PC-3 (cell line): Measurements from ENCODE around the gene GRIK1. TPM values are rescaled to one million over a fixed set of nuclear protein-coding genes. Genes with fewer than 3 reads are reported as not detected.

ENCODE experiments used
- ATAC-seq: fragments of 200-7000 bp; cut with Tn5 transposase; 2 replicates; pipeline ENCODE4 v1.9.1; 2020; ENCODE audit warnings: mild to moderate bottlenecking, moderate library complexity
- BruUV-seq: library from RNA; stranded (reverse); fragments of 400-500 nt; replicated peaks from 2 replicates; lab custom pipeline; 2021; lab: Mats Ljungman, UMichigan
- CTCF ChIA-PET: fragments of 300-600 bp; sonication (Branson Sonifier 250); formaldehyde crosslinking; loops from one replicate; lab custom pipeline; 2022; ENCODE audit warnings: antibody characterized with exemption; lab: Charles Lee
- POLR2A ChIA-PET: fragments of 300-600 bp; sonication (Branson Sonifier 250); formaldehyde crosslinking; loops from one replicate; lab custom pipeline; 2022; ENCODE audit warnings: antibody characterized with exemption; ENCODE audit not compliant: unreplicated experiment; lab: Charles Lee
- DNase-seq: peaks from one replicate; pipeline ENCODE4 v3.0.0-alpha.2; 2015
- H2AFZ ChIP-seq: fragments of 300-600 bp; sonication (generic); 2 replicates; pipeline ENCODE4 v1.6.0; 2016; ENCODE audit warnings: antibody characterized with exemption, low read length
- H3F3A ChIP-seq: fragments of 300-600 bp; sonication (generic); one replicate; pipeline ENCODE4 v1.6.0; 2017; ENCODE audit warnings: antibody characterized with exemption, low read length, control low read depth, mild to moderate bottlenecking; ENCODE audit not compliant: unreplicated experiment
- H3K27ac ChIP-seq: fragments of 300-600 bp; sonication (generic); 2 replicates; pipeline ENCODE4 v1.5.1; 2016; ENCODE audit warnings: mild to moderate bottlenecking, low read length
- H3K27me3 ChIP-seq: fragments of 300-600 bp; sonication (generic); 2 replicates; pipeline ENCODE4 v1.6.1; 2016; ENCODE audit warnings: low read length, mixed read lengths
- H3K36me3 ChIP-seq: fragments of 300-600 bp; sonication (generic); 2 replicates; pipeline ENCODE4 v1.6.1; 2016; ENCODE audit warnings: low read depth, mixed run types, low read length, mixed read lengths
- H3K4me1 ChIP-seq: fragments of 300-600 bp; sonication (generic); 2 replicates; pipeline ENCODE4 v1.5.1; 2016; ENCODE audit warnings: low read length; ENCODE audit not compliant: insufficient read depth
- H3K4me2 ChIP-seq: fragments of 300-600 bp; sonication (generic); 2 replicates; pipeline ENCODE4 v1.6.0; 2016; ENCODE audit warnings: low read length
- H3K4me3 ChIP-seq: fragments of 300-600 bp; sonication (generic); 2 replicates; pipeline ENCODE4 v1.5.1; 2016; ENCODE audit warnings: mild to moderate bottlenecking, low read length, mixed read lengths
- H3K79me2 ChIP-seq: fragments of 300-600 bp; sonication (generic); 2 replicates; pipeline ENCODE4 v1.6.1; 2017; ENCODE audit warnings: low read length, mixed read lengths
- H3K9ac ChIP-seq: fragments of 300-600 bp; sonication (generic); 2 replicates; pipeline ENCODE4 v1.6.0; 2016; ENCODE audit warnings: mild to moderate bottlenecking, low read length
- H3K9me2 ChIP-seq: fragments of 300-600 bp; sonication (generic); replicated peaks from 2 replicates; pipeline ENCODE4 v1.6.1; 2016; ENCODE audit warnings: mixed run types, low read length, mixed read lengths
- H3K9me3 ChIP-seq: fragments of 300-600 bp; sonication (generic); 2 replicates; pipeline ENCODE4 v1.6.1; 2016; ENCODE audit warnings: low read length, mixed read lengths
- H4K20me1 ChIP-seq: fragments of 300-600 bp; sonication (generic); 2 replicates; pipeline ENCODE4 v1.6.1; 2016; ENCODE audit warnings: low read length, mixed read lengths
- CTCF ChIP-seq: fragments of 300-600 bp; sonication (generic); conservative IDR thresholded peaks from 2 replicates; pipeline ENCODE4 v1.5.1; 2017; ENCODE audit warnings: antibody characterized with exemption, low read depth, mild to moderate bottlenecking, low read length
- EZH2 ChIP-seq: fragments of 300-600 bp; sonication (generic); IDR thresholded peaks from one replicate; pipeline ENCODE4 v1.6.1; 2017; ENCODE audit warnings: antibody characterized with exemption, mild to moderate bottlenecking, low read length; ENCODE audit not compliant: unreplicated experiment
- EZH2phosphoT487 ChIP-seq: fragments of 300-600 bp; sonication (generic); IDR thresholded peaks from 2 replicates; pipeline ENCODE4 v1.6.1; 2018; ENCODE audit warnings: mild to moderate bottlenecking, antibody characterized with exemption, low read length, borderline replicate concordance
- intact Hi-C: fragments of 100-400 bp; cut with micrococcal nuclease; formaldehyde crosslinking; loops from 2 replicates; pipeline ENCODE4 v1.9.0; 2023
- total RNA-seq: library from RNA; depleted of rRNA; stranded (reverse); fragments of >200 nt; gene quantifications from 2 replicates; pipeline ENCODE4 v1.2.3, GENCODE V29; 2014

GRIK1 gene
- total RNA-seq, 1 experiment from 2014 or later = not detected

- Histone ChIP-seq H4K20me1 (no peaks in the 10 kb centered on the region), H3K9me3 (no peaks in the 10 kb centered on the region), H2AFZ (no peak overlapping the region), H3K79me2 (no peaks in the 10 kb centered on the region), H3K4me2 (no peak overlapping the region), H3K4me1 (no peaks in the 10 kb centered on the region), H3K9ac (no peak overlapping the region), H3K9me2 (no peaks in the 10 kb centered on the region), H3K36me3 (no peaks in the 10 kb centered on the region), H3F3A (no peaks in the 10 kb centered on the region), H3K4me3 (no peak overlapping the region), H3K27me3 (peaks cover 61% of the 10 kb centered on the region), H3K27ac (no peak overlapping the region)
- ATAC-seq = no peak
- TF ChIP-seq EZH2 (no peak), EZH2phosphoT487 (no peak), CTCF (no peak)
- intact Hi-C loops = no loop called here
- ChIA-PET CTCF (no interaction called here), POLR2A (no interaction called here)
- no peak for DNase-seq
- BruUV-seq = no TSS peak
These were observed 269.6 kb downstream of the GRIK1 start for GRCh38 chr21:29670228-29670627.

GRCh38 chr21:29669416-29669815, 270.4 kb downstream of the GRIK1 start:
- Histone ChIP-seq H3K27ac (no peak overlapping the region), H3K79me2 (no peaks in the 10 kb centered on the region), H3K9ac (no peak overlapping the region), H3F3A (no peaks in the 10 kb centered on the region), H3K36me3 (no peaks in the 10 kb centered on the region), H3K27me3 (peaks cover 67% of the 10 kb centered on the region), H4K20me1 (no peaks in the 10 kb centered on the region), H3K9me3 (no peaks in the 10 kb centered on the region), H3K4me1 (no peaks in the 10 kb centered on the region), H3K9me2 (no peaks in the 10 kb centered on the region), H2AFZ (no peak overlapping the region), H3K4me3 (no peak overlapping the region), H3K4me2 (no peak overlapping the region)
- ATAC-seq = no peak
- intact Hi-C loops = no loop called here
- DNase-seq = no peak
- ChIA-PET CTCF (no interaction called here), POLR2A (no interaction called here)
- no TSS peak for BruUV-seq
- TF ChIP-seq EZH2phosphoT487 (no peak), CTCF (no peak), EZH2 (no peak)

GRCh38 chr21:29667651-29668050, 272.1 kb downstream of the GRIK1 start:
- no peaks in the 10 kb centered on the region for H3K79me2 ChIP-seq
- no peaks in the 10 kb centered on the region for H4K20me1 ChIP-seq
- no peak overlapping the region for H3K4me2 ChIP-seq
- ChIA-PET CTCF (no interaction called here), POLR2A (no interaction called here)
- intact Hi-C loops = no loop called here
- no peaks in the 10 kb centered on the region for H3K4me1 ChIP-seq
- no peak overlapping the region for H3K27ac ChIP-seq
- no peak for DNase-seq
- ATAC-seq = no peak
- no peaks in the 10 kb centered on the region for H3K9me2 ChIP-seq
- H2AFZ ChIP-seq = no peak overlapping the region
- H3K4me3 ChIP-seq = no peak overlapping the region
- H3K9me3 ChIP-seq = no peaks in the 10 kb centered on the region
- no peaks in the 10 kb centered on the region for H3K36me3 ChIP-seq
- no TSS peak for BruUV-seq
- peaks cover 67% of the 10 kb centered on the region for H3K27me3 ChIP-seq
- no peaks in the 10 kb centered on the region for H3F3A ChIP-seq
- TF ChIP-seq CTCF (no peak), EZH2 (no peak), EZH2phosphoT487 (no peak)
- no peak overlapping the region for H3K9ac ChIP-seq
